Stimulated activated CD4-positive, alpha-beta T cell treated with anti-CD3 and anti-CD28 coated beads, Interleukin-1b, Interleukin-23, amount 100 ng/mL, for 24 hours (primary cell): Measurements from ENCODE around the gene YPEL2.
A peak's percentile ranks its signal among the peaks of the same experiment; 100 is the strongest.
"Not testable (repeated sequence)": the region's sequence is repeated elsewhere in the genome, so short reads cannot be mapped to it uniquely, and the experiment has no call there.

Experiments
- DNase-seq, 4 experiments: peaks; one replicate each; pipeline ENCODE4 v3.0.0-alpha.2; 2020; ENCODE audit warnings: low read depth in 4 of 4, low spot score in 1 of 4

The YPEL2 gene

GRCh38 chr17:59331129-59331928 lies at the start of gene YPEL2:
YPEL2 (plus strand) TSS chr17:59331655; CDS start chr17:59353410, 21,755 bp downstream.
- peak; percentile 63 to 85 (median 76) for DNase-seq

GRCh38 chr17:59284317-59284716 lies 47.1 kb upstream of the YPEL2 start:
- DNase-seq, result no peak

GRCh38 chr17:59287452-59287851 lies 44.0 kb upstream of the YPEL2 start:
- DNase-seq, result no peak

GRCh38 chr17:59287891-59288290 lies 43.6 kb upstream of the YPEL2 start:
- DNase-seq, result no peak

- DNase-seq, result no peak
Measured at GRCh38 chr17:59289981-59290301, 41.5 kb upstream of the YPEL2 start.

- DNase-seq, result not testable (repeated sequence)
Measured at GRCh38 chr17:59290302-59290998, 41.0 kb upstream of the YPEL2 start.

GRCh38 chr17:59292174-59292523 lies 39.3 kb upstream of the YPEL2 start:
- no peak for DNase-seq

- DNase-seq, result no peak
Measured at GRCh38 chr17:59296190-59296589, 35.3 kb upstream of the YPEL2 start.

- DNase-seq, result no peak
Measured at GRCh38 chr17:59298521-59298920, 32.9 kb upstream of the YPEL2 start.

GRCh38 chr17:59299400-59300092 lies 31.9 kb upstream of the YPEL2 start:
- DNase-seq, result no peak

- no peak for DNase-seq
Measured at GRCh38 chr17:59300941-59301340, 30.5 kb upstream of the YPEL2 start.

- DNase-seq, result no peak
Measured at GRCh38 chr17:59304811-59305210, 26.6 kb upstream of the YPEL2 start.

- DNase-seq, result no peak
Measured at GRCh38 chr17:59310263-59310920, 21.1 kb upstream of the YPEL2 start.

GRCh38 chr17:59311051-59311468 lies 20.4 kb upstream of the YPEL2 start:
- DNase-seq, result no peak

GRCh38 chr17:59311521-59311920 lies 19.9 kb upstream of the YPEL2 start:
- not testable (repeated sequence) for DNase-seq

GRCh38 chr17:59315866-59316265 lies 15.6 kb upstream of the YPEL2 start:
- DNase-seq, result no peak

- no peak for DNase-seq
Measured at GRCh38 chr17:59327121-59327980, 4.1 kb upstream of the YPEL2 start.

GRCh38 chr17:59327981-59328290 lies 3.5 kb upstream of the YPEL2 start:
- DNase-seq, result no peak

GRCh38 chr17:59328601-59329000 lies 2.9 kb upstream of the YPEL2 start:
- no peak for DNase-seq

GRCh38 chr17:59329176-59330052 lies 2.0 kb upstream of the YPEL2 start:
- no peak for DNase-seq
